ENCODE measurements around the gene CLCNKB. TPM values are rescaled to one million over a fixed set of nuclear protein-coding genes. Genes with fewer than 3 reads are reported as not detected.

CLCNKB gene
- total RNA-seq, 1 experiment from 2014 or later: 0.05 TPM

DNA sequence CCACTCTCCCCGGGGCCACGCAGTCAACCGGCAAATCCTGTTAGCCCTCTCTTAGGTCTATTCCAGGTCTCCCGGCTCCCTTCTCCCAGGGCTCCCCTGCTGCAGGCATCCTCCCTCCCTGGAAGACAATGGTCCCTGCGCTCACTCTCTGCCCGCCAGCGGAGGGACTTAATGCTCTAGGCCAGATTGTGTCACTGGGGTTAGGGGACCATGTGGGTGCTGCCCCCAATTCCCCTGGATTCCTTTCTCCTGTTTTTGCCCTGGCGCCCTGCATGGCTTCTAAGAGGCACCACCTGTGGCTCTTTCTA, 21.6 kb downstream of the CLCNKB start:
- DNase-seq (ENCODE audit: low read depth, low spot score): no peak
- in situ Hi-C loops (cut with HindIII; ENCODE audit: low pct_unique_long_range_greater_than_20kb, low sequenced_read_pairs): no loop called here

DNA sequence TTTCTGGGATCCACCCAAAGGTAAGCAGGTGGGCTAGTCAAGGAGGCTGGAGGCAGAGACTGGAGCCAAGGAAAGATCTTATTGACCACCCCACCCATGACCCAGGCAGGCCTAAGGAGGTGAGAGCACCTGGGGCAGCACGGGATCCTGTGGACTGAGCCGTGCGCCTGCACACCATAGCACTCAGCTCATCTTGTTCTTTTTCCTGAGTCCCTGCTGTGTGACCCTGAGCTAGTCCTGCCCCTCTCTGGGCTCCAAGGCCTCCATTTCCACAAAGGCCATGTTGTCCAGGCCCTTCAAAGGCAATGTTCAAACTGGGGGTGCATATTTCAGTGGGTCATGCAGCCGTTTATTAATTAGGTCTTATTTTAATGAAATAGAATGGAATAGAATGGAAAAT, 22.7 kb downstream of the CLCNKB start:
- DNase-seq (ENCODE audit: low read depth, low spot score): no peak
- in situ Hi-C loops (cut with HindIII; ENCODE audit: low pct_unique_long_range_greater_than_20kb, low sequenced_read_pairs): no loop called here

DNA sequence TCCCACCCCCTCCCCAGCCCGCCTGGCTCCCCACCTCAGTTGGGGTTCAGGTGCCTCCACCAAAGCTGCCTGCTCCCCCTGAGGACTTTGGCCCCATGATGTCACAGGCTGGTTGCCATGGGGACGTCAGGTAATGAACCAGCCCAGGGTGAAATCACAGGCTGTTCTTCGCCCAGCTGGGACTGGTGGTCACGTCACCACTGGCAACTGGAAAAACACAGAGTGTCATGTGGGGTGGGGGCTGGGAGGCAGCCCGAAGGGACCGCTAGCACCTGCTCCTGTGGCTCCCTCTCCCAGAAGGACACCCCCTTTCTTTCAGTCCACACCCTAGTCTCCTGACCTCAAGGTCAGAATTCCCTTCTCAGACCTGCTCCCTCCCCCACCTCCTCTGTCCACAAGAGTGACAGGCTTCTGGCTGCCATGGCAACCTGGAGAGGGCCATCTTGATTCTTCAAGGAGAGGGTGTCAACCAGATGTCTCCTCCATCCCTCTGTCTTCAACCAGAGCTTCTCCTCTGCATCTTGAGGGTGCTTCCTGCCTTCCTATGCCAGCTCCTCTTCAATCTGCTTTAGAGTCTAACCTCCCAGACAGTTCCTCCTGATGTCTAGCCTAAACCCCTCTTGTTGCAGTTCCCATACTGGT, 23.7 kb downstream of the CLCNKB start:
- in situ Hi-C loops (cut with HindIII; ENCODE audit: low pct_unique_long_range_greater_than_20kb, low sequenced_read_pairs): no loop called here
- no peak for DNase-seq (ENCODE audit: low read depth, low spot score)

DNA sequence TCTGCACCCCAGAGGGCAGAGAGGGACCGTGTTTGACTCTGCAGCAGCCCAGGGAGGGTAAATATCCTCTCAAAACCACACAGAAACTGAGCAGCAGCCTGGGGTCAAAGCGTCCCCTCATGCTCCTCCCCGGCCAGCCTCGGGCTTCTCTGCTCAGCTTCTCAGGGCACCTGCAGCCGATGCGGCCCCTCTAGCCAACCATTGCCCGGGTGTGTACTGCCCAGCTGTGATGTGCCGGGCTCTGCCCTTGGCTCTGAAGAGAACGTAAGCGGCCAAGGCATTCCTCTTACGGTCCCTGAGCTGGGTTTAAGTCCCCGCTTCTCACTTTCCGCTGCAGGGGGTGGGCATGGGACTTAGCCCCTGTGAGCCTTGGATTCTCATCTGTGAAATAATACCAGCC, 24.4 kb downstream of the CLCNKB start:
- in situ Hi-C loops (cut with HindIII; ENCODE audit: low pct_unique_long_range_greater_than_20kb, low sequenced_read_pairs): no loop called here
- no peak for DNase-seq (ENCODE audit: low read depth, low spot score)

DNA sequence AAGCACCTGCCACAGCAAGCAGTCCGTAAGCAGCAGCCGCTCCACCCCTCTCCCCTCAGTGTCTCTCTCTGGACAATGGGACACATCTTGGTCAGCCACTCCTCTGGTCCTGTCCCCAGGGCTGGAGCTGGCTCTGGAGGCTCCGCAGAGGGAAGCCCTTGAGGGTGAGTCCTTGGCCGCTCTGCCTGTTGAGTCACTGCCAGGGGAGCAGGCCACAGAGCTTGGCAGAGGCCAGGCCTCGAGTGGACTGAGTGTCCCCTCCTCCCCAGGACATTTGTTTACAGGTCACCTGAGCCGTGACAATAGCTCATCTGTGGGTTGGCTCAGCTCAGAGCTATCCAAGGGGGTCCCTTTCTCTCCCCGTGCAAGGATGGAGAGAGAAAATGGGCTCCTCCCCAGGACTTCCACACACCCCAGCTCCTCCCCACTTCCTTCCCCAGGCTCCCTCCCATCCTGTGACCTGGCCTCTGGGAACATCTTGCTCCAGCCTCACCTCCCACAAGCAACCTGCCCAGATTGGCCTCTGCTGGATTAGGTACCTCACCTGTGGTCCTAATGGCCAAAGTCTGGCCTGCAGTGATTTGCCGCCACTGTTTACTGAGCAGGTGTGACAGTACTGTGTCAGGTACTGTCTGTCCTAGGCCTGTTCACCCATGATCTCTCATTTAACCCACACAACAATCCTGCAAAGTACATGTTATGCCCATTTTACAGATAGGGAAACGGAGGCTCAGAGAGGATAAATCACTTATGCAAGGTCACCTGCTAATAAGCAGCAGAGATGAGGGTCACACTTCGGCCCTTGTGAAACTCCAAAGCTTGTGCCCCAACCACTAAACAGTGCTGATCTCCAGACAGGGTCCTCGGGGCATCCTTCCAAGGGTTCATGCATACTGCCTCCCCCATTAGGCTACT, 25.0 kb downstream of the CLCNKB start:
- in situ Hi-C loops (cut with HindIII; ENCODE audit: low pct_unique_long_range_greater_than_20kb, low sequenced_read_pairs): no loop called here

DNA sequence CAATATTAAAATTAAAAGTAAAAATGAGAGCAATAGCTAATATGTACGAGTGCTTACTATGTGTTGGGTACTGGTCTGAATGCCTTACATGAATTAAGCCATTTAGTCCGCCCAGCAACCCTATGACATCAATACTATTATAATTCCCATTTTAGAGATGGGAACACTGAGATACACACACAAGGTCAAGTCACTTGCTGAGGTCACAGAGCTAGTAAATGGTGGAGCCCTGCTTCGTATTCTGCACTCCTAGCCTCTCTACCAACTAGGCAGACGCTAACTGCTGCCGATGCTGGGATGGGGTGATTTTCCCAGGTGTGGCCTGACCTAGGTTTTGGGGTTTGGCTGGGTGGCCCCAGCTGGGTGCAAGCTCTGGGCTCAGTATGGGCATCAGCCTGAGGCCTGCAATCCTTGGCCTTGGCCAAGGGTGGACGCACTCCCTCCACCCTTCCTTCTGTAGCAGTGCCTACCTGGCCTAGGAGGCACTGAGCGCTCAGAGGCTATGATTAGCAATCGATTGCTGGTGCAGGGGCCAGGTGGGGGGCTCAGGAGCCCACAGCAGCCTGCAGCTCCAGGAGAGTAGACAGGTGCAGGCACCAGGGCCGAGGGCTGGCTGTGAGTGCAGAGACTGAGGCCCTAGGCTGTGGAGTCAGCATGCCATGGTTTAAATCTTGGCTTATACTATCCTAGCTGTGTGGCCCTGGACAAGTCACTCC, 27.2 kb downstream of the CLCNKB start:
- no peak for DNase-seq (ENCODE audit: low read depth, low spot score)
- in situ Hi-C loops (cut with HindIII; ENCODE audit: low pct_unique_long_range_greater_than_20kb, low sequenced_read_pairs): no loop called here

More for the DNA sequence above, 25.0 kb downstream of the CLCNKB start:
- no peak for DNase-seq (ENCODE audit: low read depth, low spot score)

DNA sequence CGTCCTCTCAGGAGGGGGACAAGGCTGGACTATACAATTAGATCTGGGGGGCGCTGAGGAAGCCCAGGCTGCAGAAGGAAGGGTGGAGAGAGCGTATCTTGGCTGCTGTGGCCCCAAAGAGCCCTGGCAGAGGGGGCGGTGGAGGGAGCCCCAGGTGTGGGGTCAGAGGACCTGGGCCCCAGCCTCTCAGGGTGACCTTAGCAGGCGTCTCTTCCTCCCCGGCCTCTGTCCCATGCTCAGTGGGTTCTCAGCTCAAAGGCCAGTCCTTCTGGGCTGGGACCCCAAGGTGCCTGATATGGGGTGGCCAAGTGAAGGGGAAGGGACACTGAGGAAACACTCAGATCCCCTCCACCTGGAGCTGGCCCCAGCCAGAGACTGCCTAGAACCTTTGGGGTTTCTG, 28.0 kb downstream of the CLCNKB start:
- in situ Hi-C loops (cut with HindIII; ENCODE audit: low pct_unique_long_range_greater_than_20kb, low sequenced_read_pairs): no loop called here
- no peak for DNase-seq (ENCODE audit: low read depth, low spot score)

DNA sequence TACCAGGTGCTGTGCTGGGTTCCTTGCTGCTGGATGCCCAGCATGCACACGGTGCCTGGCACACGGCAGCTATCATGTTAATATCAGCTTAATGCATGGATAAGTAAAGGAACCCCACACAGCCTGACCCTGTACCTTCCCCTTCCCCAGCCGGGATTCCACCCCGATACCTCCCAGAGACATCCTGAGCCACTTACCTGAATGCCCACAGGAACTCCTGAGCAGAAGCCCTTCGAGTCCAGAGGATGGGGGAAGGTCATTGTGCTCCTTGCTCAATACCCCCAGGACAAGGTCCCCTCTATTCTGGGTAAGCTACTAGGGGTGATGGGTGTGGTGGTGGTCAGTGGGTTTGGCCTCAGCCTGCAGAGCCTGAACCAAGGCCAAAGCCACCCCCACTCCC, 28.5 kb downstream of the CLCNKB start:
- DNase-seq (ENCODE audit: low read depth, low spot score): no peak
- in situ Hi-C loops (cut with HindIII; ENCODE audit: low pct_unique_long_range_greater_than_20kb, low sequenced_read_pairs): no loop called here

DNA sequence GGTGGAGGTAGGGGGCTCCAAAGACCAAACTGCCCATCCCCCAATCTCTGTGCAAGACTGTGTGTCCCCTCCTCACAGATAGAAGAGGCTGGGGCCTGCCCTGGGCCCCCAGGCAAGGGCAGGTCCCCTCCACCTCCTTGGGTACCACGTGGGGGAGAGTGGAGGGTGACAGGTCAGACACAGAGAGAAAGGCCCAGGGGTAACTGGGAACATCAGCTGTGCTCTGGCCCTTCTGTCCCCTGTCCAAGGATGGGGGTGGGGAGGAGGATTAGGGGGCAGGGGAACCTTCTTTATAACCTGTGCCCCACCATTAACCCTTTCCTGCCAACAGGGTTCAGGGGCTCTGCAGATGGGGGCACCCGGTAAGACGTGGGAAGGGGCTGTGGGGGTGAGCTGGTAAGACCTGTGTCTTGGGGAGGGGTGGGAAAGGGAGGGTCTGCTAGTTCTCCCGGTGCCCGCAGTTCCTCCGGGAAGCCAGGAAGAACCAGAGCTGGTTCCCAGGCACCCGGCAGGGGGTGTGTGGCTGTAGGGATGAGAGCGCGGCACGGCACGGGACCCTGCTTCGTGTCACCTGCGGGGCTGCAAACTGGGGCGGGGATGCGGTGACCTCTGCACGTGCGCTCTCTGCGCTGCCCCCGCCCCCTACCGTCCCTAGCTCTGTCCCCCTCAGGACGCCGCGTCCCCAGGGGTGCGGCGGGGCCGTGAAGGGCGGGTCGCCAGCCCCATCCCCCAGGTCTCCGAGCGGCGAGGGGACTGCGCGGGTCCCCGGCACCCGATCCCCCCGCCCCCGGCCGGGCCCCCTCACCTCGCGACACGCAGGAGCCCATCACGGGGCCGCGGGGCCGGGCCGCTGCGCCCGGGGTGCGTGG, 29.3 kb downstream of the CLCNKB start:
- DNase-seq (ENCODE audit: low read depth, low spot score): no peak
- in situ Hi-C loops (cut with HindIII; ENCODE audit: low pct_unique_long_range_greater_than_20kb, low sequenced_read_pairs): no loop called here

DNA sequence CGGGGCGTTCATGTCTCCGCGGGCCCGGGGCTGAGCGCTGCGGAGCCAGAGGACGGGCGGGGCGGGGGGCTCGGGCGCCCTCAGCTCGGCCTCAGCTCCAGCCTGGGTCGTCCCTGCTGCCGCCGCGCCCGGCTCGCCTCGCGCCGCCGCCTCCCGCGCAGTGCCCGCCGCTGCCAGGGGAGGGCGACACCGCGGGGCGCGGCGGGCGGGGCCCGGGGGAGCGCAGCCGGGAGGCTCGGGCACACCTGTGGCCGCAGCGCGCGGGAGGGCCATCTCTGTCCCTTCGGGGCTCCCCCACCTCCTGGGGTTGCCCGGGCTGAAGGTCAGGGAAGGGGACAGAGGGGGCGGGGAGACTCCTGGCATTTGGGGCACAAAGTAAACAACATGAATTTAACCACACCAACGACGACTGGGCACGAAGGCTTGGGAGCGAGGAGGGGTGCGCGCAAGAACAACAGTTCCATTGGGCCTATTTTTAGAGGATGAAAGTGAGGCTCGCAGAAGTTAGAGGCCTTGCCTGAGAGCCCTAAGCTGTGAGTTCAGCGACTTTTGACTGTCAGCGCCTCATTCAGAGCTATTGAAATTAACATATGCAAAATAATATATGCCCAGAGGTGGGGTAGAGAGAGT, 30.0 kb downstream of the CLCNKB start, which contains the start of gene FAM131C:
FAM131C (minus strand) TSS at position 162 of the 630 bp plus-strand sequence. CDS start 209 bp downstream, outside the sequence.
- in situ Hi-C loops (cut with HindIII; ENCODE audit: low pct_unique_long_range_greater_than_20kb, low sequenced_read_pairs): no loop called here
- DNase-seq (ENCODE audit: low read depth, low spot score): no peak

DNA sequence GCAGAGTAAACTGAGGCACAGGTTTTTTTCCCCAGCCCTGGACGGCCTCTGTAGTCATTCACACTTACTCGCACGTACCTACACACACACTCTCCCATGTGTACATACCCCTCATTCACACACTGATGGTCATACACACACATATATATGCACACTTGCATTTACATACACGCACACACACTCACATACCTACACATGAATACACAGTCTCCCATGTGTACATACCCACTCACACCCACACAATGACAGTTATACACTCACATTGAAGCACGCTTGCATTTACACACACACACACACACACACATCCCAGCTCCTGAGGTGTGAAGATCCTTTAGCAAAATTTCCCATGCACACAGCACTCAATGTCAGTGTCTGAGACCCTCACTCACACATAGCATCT, 30.6 kb downstream of the CLCNKB start:
- DNase-seq (ENCODE audit: low read depth, low spot score): no peak
- in situ Hi-C loops (cut with HindIII; ENCODE audit: low pct_unique_long_range_greater_than_20kb, low sequenced_read_pairs): no loop called here

DNA sequence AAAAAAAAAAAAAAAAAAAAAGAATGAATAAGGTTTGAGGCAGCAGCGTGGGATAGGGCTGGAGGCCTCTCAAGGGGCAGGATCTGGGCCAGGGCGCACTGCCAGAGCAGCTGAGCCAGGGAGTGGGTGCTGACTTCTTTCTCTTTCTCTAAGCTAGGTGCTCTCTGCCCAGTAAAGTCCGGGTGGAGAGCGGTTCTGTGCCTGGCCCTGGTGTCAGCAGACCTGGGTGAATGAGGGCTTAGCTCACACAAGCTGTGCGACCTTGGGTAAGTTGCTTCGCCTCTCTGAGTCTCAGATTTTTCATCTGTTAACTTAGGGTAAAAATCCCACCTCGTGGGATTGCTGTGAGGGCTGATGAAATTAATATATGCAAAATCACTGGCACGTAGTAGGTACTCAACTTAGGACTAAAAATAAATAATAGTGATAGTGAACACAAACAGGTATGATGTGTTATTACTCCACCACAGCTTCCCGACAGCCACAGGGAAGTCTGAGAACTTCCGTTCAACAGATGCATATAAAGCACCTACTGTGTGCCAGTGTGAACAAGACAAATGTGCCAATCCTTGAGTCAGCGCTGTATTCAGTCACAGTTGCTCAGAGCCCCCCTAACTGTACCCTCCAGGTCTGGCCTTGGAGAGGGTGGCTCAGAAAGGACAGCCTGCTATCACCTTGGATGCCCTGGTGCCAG, 31.9 kb downstream of the CLCNKB start:
- in situ Hi-C loops (cut with HindIII; ENCODE audit: low pct_unique_long_range_greater_than_20kb, low sequenced_read_pairs): no loop called here
- DNase-seq (ENCODE audit: low read depth, low spot score): no peak

DNA sequence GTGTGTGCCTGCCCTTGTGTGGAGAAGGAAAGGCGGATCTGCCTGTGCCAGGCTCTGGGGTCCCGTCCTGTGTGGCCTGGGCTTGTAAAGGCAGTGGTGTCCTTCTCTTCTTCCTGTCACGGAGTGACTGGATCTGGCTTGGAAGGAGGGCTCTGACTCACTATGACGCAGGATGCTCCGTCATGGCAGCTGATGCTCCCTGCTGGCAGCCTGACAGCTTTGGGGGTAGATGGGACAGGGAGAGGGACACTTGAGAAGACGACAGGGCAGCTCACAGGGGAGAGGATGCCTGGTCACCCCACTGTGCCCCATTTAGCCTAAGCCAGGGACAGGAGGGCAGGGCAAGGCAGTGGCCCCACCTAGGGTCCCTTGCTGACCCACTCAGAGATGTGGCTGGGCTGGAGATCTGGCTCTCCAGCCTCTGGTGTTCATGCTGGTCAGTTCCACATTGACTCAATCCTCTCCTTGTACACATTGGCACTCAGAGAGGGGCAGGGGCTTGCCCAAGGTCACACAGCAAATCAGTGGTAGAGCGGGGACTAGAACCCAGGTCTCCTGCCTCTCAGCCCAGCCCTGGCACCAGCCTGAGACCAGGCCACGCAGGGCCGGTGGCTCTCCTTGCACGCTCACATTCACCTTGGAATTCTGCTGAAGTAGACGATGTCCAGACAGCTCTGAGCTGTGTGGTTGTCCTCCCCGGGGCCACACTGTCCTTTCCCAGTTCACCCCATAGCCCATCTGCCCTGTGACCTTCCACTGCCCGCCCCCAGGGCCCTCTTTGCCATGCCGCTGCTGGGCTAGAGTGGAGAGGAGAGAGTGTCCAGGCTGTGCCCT, 32.7 kb downstream of the CLCNKB start:
- peak; percentile 16 for DNase-seq (ENCODE audit: low read depth, low spot score)
- in situ Hi-C loops (cut with HindIII; ENCODE audit: low pct_unique_long_range_greater_than_20kb, low sequenced_read_pairs): no loop called here

DNA sequence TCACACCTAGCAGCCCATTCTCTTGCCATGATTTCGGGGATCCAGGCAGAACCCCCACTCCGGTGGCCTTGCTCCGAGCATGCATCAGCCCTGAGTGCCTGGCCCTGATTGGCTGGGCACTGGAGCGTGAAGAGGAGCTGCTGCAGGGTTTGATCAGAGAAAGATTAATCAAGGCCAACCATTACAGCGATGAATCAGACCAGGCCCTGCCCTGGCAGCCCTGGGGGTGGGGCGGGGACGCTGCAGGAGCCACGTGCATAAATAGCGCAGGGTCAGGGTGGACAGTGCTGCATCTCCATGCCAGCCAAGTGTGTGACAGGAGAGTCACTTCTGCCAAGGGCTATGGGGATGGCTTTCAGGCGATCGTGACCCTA, 33.3 kb downstream of the CLCNKB start:
- DNase-seq (ENCODE audit: low read depth, low spot score): no peak
- in situ Hi-C loops (cut with HindIII; ENCODE audit: low pct_unique_long_range_greater_than_20kb, low sequenced_read_pairs): no loop called here

DNA sequence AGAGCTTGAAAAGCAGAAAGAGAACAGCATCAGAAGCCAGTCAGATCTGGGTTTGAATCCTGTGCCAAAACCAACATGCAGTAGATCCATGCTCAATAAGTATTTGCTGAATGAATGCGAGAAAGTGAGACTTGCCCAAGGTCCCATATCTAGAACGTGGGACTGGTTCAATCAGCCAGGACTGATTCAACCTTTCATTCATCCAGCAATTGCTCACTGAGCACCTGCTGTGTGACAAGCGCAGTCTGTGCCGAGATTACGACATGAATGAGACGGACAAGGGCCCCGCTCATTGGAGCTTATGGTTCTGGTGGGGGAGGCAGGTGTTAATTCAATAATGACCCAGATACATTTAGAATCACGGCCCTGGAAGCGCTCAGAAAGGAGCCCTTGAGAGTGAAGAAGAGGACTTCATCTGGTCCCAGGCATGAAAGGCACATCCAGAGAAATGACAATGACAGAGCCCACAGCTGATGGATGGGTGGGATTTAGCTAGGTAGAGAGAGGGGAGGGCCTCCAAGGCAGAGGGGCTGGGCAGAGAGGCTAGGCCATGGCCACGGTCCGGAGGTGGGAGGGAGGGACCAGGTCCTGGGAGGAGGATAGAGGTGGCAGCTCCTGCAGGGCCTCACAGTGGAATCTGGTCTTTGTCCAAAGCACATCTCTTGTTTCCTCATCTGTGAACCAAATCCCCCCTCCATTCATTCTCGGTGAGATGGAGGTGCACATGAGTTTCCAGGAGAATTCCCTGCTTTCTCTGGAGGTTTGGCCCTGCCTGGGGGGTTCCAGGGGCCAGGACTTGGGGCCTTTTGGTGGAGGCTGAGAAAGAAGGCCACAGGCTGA, 34.0 kb downstream of the CLCNKB start:
- no peak for DNase-seq (ENCODE audit: low read depth, low spot score)
- in situ Hi-C loops (cut with HindIII; ENCODE audit: low pct_unique_long_range_greater_than_20kb, low sequenced_read_pairs): no loop called here

All from SK-MEL-5 (cell line).